K562 (cell line): Measurements from ENCODE around the gene GPC2.

Experiments used
- AFF4 ChIP-seq: sonication (generic); formaldehyde crosslinking; IDR thresholded peaks from 2 replicates; pipeline ENCODE4 v1.8.0; 2023; ENCODE audit warnings: mild to moderate bottlenecking, missing genetic modification reagents
- CTCF ChIP-seq, 3 experiments: IDR thresholded peaks in 2 of 3; conservative IDR thresholded peaks in 1 of 3; 2 replicates each; pipeline ENCODE4 v1.5.1; 2011 to 2012; ENCODE audit warnings: low read length in 3 of 3, mild to moderate bottlenecking in 3 of 3, control low read depth in 2 of 3, improper control_type of control experiment in 1 of 3, inconsistent platforms in 1 of 3, low read depth in 1 of 3, mixed read lengths in 1 of 3, moderate library complexity in 1 of 3; ENCODE audit not compliant: insufficient read depth in 2 of 3
- JUND ChIP-seq, 2 experiments: IDR thresholded peaks; 2 replicates in 1 of 2; 3 replicates in 1 of 2; pipeline ENCODE4 v1.6.1; 2011; ENCODE audit warnings: borderline replicate concordance in 2 of 2, low read depth in 2 of 2, low read length in 2 of 2, improper control_type of control experiment in 1 of 2, missing biosample characterization in 1 of 2, missing genetic modification characterization in 1 of 2, missing genetic modification reagents in 1 of 2
- MAFK ChIP-seq: IDR thresholded peaks from 2 replicates; pipeline ENCODE4 v1.6.1; 2011; ENCODE audit warnings: low read length, improper control_type of control experiment
- RHOXF2B ChIP-seq: fragments of 250-450 bp; sonication (Bioruptor Pico); conservative IDR thresholded peaks from 2 replicates; pipeline ENCODE4 v1.5.1; 2021
- SP2 ChIP-seq: IDR thresholded peaks from 2 replicates; pipeline ENCODE4 v1.6.1; 2011; ENCODE audit warnings: mild to moderate bottlenecking, low read depth, low read length, moderate library complexity; ENCODE audit not compliant: poor library complexity, severe bottlenecking; ENCODE audit errors: extremely low read depth
- ZNF639 ChIP-seq, 2 experiments: fragments of 200-800 bp in 1 of 2; sonication (Bioruptor generic) in 1 of 2; sonication (generic) in 1 of 2; formaldehyde crosslinking in 1 of 2; IDR thresholded peaks in 1 of 2; conservative IDR thresholded peaks in 1 of 2; 2 replicates each; pipeline versions ENCODE4 v1.5.0 to v1.6.1; 2016 to 2020; ENCODE audit warnings: missing compliant biosample characterization in 1 of 2, missing genetic modification characterization in 1 of 2, missing genetic modification reagents in 1 of 2

GRCh38 chr7:100212631-100213286, 35.6 kb upstream of the GPC2 start:
- TF ChIP-seq JUND (IDR thresholded peaks at IDR 0.05; ENCODE audit: borderline replicate concordance, low read depth, low read length) (no peak), JUND (tag; IDR thresholded peaks at IDR 0.05; ENCODE audit: borderline replicate concordance, low read depth, low read length) (no peak), CTCF (IDR thresholded peaks at IDR 0.05 in 2 of 3, conservative IDR thresholded peaks at IDR 0.05 in 1 of 3; ENCODE audit: insufficient read depth in 2 of 3, low read depth in 1 of 3, low read length in 3 of 3) (no peak), SP2 (no peak), ZNF639 (CRISPR knock-in tag; conservative IDR thresholded peaks at IDR 0.05 in 1 of 2, IDR thresholded peaks at IDR 0.05 in 1 of 2) (no peak), RHOXF2B (CRISPR knock-in tag) (no peak), AFF4 (CRISPR knock-in tag) (no peak), MAFK (no peak)
